ENCODE results near the gene LRGUK.

The LRGUK gene

DNA sequence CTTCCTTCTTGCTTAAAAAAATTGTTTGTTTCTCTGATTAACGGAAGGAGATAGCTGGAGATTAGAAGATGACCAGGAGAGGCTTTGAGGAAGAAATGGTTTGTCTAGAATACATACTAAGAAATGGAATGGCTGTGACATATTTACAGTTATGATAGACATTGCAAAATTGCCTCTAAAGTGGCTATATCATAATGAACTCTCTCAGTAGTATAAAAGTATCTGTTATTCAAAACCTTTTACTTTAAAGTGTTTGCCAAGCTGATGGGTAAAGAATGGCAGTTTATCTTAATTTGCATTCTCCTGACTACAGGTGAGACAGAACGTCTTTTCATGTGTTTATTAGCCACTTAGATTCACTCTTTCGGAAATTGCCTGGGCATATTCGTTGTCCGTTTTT, 28.7 kb downstream of the LRGUK start:
- H3K79me2 ChIP-seq (ENCODE audit: insufficient read depth, low read length), result no peaks in the 10 kb centered on the region
- no peaks in the 10 kb centered on the region for H3K36me3 ChIP-seq (ENCODE audit: insufficient read depth, low read length)
- no peak overlapping the region for H3K4me3 ChIP-seq (ENCODE audit: low read depth, low read length, poor library complexity, severe bottlenecking)
- no peaks in the 10 kb centered on the region; the same call in 1 of the 2 replicates for H3F3A ChIP-seq (ENCODE audit: insufficient read depth, low read length)
- no peaks in the 10 kb centered on the region for H3K9me2 ChIP-seq (ENCODE audit: low read depth, low read length)
- no peaks in the 10 kb centered on the region for H4K20me1 ChIP-seq (ENCODE audit: insufficient read depth, low read length)
- H3K9me3 ChIP-seq (ENCODE audit: low read length), result no peaks in the 10 kb centered on the region
- TF ChIP-seq, protein P1, sequence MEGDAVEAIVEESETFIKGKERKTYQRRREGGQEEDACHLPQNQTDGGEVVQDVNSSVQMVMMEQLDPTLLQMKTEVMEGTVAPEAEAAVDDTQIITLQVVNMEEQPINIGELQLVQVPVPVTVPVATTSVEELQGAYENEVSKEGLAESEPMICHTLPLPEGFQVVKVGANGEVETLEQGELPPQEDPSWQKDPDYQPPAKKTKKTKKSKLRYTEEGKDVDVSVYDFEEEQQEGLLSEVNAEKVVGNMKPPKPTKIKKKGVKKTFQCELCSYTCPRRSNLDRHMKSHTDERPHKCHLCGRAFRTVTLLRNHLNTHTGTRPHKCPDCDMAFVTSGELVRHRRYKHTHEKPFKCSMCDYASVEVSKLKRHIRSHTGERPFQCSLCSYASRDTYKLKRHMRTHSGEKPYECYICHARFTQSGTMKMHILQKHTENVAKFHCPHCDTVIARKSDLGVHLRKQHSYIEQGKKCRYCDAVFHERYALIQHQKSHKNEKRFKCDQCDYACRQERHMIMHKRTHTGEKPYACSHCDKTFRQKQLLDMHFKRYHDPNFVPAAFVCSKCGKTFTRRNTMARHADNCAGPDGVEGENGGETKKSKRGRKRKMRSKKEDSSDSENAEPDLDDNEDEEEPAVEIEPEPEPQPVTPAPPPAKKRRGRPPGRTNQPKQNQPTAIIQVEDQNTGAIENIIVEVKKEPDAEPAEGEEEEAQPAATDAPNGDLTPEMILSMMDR (IDR thresholded peaks at IDR 0.05; ENCODE audit: low read length), result no peak
- no peak for TF ChIP-seq EZH2 (IDR thresholded peaks at IDR 0.05; ENCODE audit: borderline replicate concordance, low read length)
- H3K27ac ChIP-seq (ENCODE audit: low read depth, low read length, poor library complexity, severe bottlenecking), result no peak overlapping the region
- no peak overlapping the region for H3K9ac ChIP-seq (ENCODE audit: low read length)
- H3K4me2 ChIP-seq (ENCODE audit: low read length), result no peak overlapping the region
- H2AFZ ChIP-seq (ENCODE audit: low read length), result no peak overlapping the region; the same call in 1 of the 2 replicates
- no peaks in the 10 kb centered on the region for H3K27me3 ChIP-seq (ENCODE audit: insufficient read depth, low read length)
- peaks cover 13% of the 10 kb centered on the region for H3K4me1 ChIP-seq (ENCODE audit: insufficient read depth, low read length, severe bottlenecking)

DNA sequence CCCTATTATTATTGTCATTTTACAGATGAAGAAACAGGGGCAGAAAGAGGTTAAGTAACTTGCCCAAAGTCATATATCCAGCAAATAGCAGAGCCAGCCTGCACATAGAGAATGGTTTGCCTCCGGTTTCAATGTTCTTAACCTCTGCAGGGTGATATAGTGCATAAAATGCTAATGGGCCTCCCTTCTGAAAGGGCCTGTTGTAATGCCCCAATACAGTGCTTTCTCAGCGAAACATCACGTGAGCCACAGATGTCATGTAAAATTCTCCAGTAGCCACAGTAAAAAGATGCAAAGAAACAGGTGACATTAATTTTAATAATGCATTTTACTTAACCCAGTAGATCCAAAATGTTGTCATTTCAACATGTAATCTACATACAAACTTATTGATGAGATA, 38.1 kb downstream of the LRGUK start:
- Histone ChIP-seq H3K4me2 (ENCODE audit: low read length) (no peak overlapping the region), H3K9me2 (ENCODE audit: low read depth, low read length) (no peaks in the 10 kb centered on the region), H2AFZ (ENCODE audit: low read length) (no peak overlapping the region), H3K79me2 (ENCODE audit: insufficient read depth, low read length) (no peaks in the 10 kb centered on the region), H3K9me3 (ENCODE audit: low read length) (no peaks in the 10 kb centered on the region), H3K4me1 (ENCODE audit: insufficient read depth, low read length, severe bottlenecking) (peaks cover 5% of the 10 kb centered on the region), H3K9ac (ENCODE audit: low read length) (no peak overlapping the region), H3K27ac (ENCODE audit: low read depth, low read length, poor library complexity, severe bottlenecking) (no peak overlapping the region), H3K27me3 (ENCODE audit: insufficient read depth, low read length) (no peaks in the 10 kb centered on the region), H4K20me1 (ENCODE audit: insufficient read depth, low read length) (no peaks in the 10 kb centered on the region), H3K4me3 (ENCODE audit: low read depth, low read length, poor library complexity, severe bottlenecking) (no peak overlapping the region), H3F3A (ENCODE audit: insufficient read depth, low read length) (no peaks in the 10 kb centered on the region; the same call in 1 of the 2 replicates), H3K36me3 (ENCODE audit: insufficient read depth, low read length) (no peaks in the 10 kb centered on the region)
- no peak for TF ChIP-seq EZH2 (IDR thresholded peaks at IDR 0.05; ENCODE audit: borderline replicate concordance, low read length)
- TF ChIP-seq, protein P1 (IDR thresholded peaks at IDR 0.05; ENCODE audit: low read length), result no peak

DNA sequence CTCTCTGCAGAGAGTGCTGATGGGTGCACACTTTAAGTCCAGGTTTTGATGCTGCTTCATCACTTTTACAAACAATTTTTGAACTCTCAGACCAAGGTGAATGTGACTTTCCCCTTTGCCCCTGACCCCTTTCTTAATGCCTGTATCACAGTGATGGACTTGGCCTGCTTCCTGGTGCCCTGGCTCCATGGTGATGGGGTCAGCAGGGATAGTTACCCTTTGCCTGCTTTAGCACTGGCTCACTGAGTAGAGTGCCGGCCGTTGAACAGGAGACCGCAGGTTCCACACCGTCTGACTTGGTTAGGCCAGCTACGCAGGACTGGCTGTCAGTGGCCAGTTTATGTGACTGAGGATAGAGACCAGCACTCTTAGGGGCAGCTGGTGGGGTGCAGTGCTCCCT, 40.1 kb downstream of the LRGUK start:
- Histone ChIP-seq H3K36me3 (ENCODE audit: insufficient read depth, low read length) (no peaks in the 10 kb centered on the region), H4K20me1 (ENCODE audit: insufficient read depth, low read length) (no peaks in the 10 kb centered on the region), H3K4me3 (ENCODE audit: low read depth, low read length, poor library complexity, severe bottlenecking) (no peak overlapping the region), H3K4me2 (ENCODE audit: low read length) (no peak overlapping the region), H3K79me2 (ENCODE audit: insufficient read depth, low read length) (no peaks in the 10 kb centered on the region), H3K4me1 (ENCODE audit: insufficient read depth, low read length, severe bottlenecking) (peaks cover 5% of the 10 kb centered on the region), H3K27me3 (ENCODE audit: insufficient read depth, low read length) (no peaks in the 10 kb centered on the region), H2AFZ (ENCODE audit: low read length) (no peak overlapping the region), H3K9me2 (ENCODE audit: low read depth, low read length) (no peaks in the 10 kb centered on the region), H3K27ac (ENCODE audit: low read depth, low read length, poor library complexity, severe bottlenecking) (no peak overlapping the region), H3F3A (ENCODE audit: insufficient read depth, low read length) (no peaks in the 10 kb centered on the region), H3K9me3 (ENCODE audit: low read length) (no peaks in the 10 kb centered on the region), H3K9ac (ENCODE audit: low read length) (no peak overlapping the region)
- TF ChIP-seq, protein P1 (IDR thresholded peaks at IDR 0.05; ENCODE audit: low read length), result no peak
- no peak for TF ChIP-seq EZH2 (IDR thresholded peaks at IDR 0.05; ENCODE audit: borderline replicate concordance, low read length)

Data from OCI-LY1 (cell line).